GM21515 (cell line): ENCODE results near the gene MAP1LC3B.

Source experiments
- ATAC-seq: cut with Tn5 transposase; IDR thresholded peaks from one replicate; pipeline ENCODE4 v1.9.1; 2021; ENCODE audit not compliant: unreplicated experiment

Gene MAP1LC3B

GRCh38 chr16:87391950-87392820 lies at the start of gene MAP1LC3B:
MAP1LC3B (plus strand) TSS chr16:87392336; CDS start chr16:87392428, 92 bp downstream.
- peak; percentile 60 for ATAC-seq

GRCh38 chr16:87342504-87342903 lies 49.6 kb upstream of the MAP1LC3B start:
- no peak for ATAC-seq

- ATAC-seq = no peak
Measured at GRCh38 chr16:87342978-87343752, 49.0 kb upstream of the MAP1LC3B start.

GRCh38 chr16:87343753-87344050 lies 48.4 kb upstream of the MAP1LC3B start:
- ATAC-seq = no peak

GRCh38 chr16:87344165-87344930 lies 47.8 kb upstream of the MAP1LC3B start:
- no peak for ATAC-seq

- ATAC-seq = no peak
Measured at GRCh38 chr16:87344931-87345631, 47.1 kb upstream of the MAP1LC3B start.

- ATAC-seq = no peak
Measured at GRCh38 chr16:87345726-87346424, 46.3 kb upstream of the MAP1LC3B start.

- ATAC-seq = no peak
Measured at GRCh38 chr16:87346517-87347060, 45.5 kb upstream of the MAP1LC3B start.

GRCh38 chr16:87347932-87348615 lies 44.1 kb upstream of the MAP1LC3B start:
- no peak for ATAC-seq

- no peak for ATAC-seq
Measured at GRCh38 chr16:87348616-87349157, 43.4 kb upstream of the MAP1LC3B start.

GRCh38 chr16:87350031-87350430 lies 42.1 kb upstream of the MAP1LC3B start:
- ATAC-seq = no peak

- ATAC-seq = no peak
Measured at GRCh38 chr16:87350681-87351319, 41.3 kb upstream of the MAP1LC3B start.

GRCh38 chr16:87351320-87351698 lies 40.8 kb upstream of the MAP1LC3B start:
- ATAC-seq = no peak

- no peak for ATAC-seq
Measured at GRCh38 chr16:87352818-87353217, 39.3 kb upstream of the MAP1LC3B start.

GRCh38 chr16:87353613-87354012 lies 38.5 kb upstream of the MAP1LC3B start:
- no peak for ATAC-seq

GRCh38 chr16:87356491-87356853 lies 35.7 kb upstream of the MAP1LC3B start:
- ATAC-seq = no peak

GRCh38 chr16:87358250-87358649 lies 33.9 kb upstream of the MAP1LC3B start:
- no peak for ATAC-seq

GRCh38 chr16:87358696-87359095 lies 33.4 kb upstream of the MAP1LC3B start:
- no peak for ATAC-seq

GRCh38 chr16:87359121-87359520 lies 33.0 kb upstream of the MAP1LC3B start:
- ATAC-seq = no peak
